ENCODE measurements around the gene UVRAG.

UVRAG gene

DNA sequence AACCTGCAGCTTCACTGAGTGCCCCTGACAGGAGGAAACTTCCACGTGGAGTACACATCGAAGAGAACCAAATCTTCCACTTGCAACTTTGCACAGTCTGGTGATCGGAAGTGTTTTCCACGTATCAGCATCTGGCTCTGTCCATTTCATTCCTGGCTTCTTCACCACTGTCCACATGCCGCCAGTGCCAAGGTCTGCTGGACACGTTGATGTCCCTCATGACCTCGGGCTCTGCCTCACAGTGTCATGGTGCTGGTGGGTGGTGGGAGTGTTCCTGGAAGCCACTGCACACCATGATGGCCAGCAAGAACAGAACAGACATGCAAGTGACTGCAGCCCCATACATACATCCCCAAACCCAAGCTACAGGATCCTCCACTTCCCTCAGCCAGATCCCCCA is 342.9 kb downstream of the UVRAG start:
- DNase-seq = no peak

DNA sequence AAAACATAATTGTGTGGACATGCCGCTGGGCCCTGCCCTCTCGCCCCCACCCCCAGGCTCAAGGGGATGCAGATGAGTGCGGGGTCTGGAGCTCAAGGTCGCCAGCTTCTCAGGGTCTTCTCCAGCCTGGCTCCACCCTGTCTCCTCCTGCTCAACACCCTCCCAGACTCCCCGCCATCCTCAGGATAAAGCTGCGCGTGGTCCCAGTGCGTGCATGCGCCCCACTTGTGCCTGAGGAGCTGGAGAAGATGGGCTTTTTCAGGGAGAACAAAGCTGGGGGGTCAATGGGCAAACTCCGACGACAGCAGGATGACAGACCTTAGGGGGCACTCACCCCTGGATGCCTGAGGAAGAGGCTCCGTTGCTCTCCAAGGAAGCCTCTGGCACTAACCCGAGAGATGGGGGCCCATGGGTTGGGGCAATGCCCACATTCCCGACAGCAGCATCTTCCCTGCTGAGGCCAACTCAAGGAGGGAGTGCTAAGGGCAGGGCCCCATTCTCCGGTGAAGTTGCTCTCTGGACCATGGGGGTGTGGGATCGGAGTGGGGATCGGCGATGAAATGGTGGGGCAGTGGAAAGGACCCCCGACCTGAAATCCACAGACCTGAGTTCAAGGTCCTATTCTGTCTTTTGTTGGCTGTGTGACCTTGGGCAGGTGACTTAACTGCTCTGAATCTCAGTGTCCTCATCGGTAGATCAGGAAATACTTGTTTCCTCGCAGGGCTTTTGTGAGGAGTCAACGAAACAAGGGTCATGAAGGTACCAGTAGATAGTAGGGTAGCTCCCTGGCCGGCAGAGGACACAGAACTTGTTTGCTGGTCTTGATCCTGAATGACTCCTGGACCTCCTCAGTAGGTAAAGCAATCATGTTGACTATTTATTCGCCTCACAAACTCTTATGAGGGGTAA is 343.6 kb downstream of the UVRAG start:
- no peak for DNase-seq

DNA sequence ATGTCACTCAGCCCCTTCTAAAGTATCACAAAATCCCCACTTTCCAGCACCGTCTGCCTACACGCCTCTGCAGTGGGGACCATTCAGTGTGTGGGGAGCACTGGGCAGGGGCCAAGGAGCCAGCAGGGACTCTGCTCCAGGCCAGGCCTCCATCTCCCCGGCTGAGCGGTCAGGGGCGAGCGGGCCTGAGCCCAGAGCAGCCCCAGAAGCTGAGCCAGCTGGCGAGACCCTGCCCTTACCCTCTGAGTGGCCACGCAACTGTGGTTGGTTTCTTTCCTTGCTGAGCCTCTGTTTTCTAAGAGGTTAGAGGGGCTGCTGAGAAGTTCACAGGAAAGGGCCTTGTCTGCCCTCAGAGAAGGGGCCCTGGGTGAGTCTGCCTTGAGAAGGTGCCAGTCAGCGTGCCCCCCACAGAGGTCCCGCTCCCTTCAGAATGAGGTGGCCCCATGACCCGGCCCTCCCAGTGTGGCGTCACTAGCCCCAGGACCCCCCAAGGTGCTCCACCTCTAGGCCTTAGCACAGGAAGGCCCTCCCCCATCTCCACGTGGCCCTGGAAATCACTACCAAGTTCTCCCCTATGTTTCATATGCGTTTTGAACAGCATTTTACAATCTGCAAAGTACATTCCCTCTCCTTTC is 344.4 kb downstream of the UVRAG start:
- DNase-seq = no peak

DNA sequence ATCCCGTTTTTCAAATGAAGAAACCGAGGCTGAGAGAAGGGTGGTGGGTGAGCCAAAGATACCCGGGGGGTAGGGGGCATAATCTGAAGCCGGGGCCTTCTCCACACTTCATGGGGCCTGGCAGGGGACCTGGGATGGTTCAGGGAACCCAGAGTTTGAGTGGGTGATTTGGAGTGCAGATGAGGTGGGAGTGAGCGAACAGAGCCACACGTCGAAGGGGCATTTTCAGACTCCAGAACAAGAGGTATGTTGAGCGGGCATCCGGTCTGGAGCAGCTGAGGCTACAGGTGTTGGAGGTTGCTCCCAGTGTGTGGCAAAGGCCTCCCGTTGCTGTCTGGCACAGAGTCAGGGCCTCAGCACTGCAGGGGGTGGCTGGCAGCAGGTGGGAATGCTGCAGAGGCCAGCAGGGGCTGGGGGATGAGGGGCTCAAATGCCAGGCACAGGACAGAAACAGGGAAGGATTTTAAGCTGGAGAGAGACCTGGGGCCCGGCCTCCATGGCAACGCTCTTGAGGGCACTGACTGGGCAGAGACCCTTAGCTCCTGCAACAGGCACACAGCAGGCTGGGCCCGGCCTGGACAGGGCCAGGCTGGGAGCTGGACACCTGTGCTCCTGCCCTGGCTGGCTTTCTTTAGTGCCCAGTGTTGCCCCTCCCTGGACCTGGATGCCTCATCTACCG is 345.1 kb downstream of the UVRAG start:
- no peak for DNase-seq

DNA sequence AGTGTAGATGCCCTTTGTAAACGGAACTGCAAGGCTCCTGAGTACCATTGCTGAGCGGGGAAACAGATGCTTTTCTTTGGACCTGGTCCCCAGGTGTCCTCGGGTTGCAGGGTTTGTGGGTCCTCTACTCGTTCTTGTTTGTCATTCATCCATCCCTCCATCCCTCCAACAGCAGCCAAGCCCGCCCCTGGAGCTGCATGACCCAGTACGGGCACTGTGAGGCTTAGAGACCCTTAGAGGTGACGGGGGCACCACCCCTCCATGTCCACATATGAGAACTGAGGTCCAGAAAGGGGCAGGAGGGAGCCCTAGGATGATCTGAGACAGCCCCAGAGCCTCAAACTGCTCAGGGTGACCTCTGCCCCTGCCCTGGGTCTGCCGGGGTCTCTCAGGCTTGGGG is 345.8 kb downstream of the UVRAG start:
- DNase-seq = no peak

DNA sequence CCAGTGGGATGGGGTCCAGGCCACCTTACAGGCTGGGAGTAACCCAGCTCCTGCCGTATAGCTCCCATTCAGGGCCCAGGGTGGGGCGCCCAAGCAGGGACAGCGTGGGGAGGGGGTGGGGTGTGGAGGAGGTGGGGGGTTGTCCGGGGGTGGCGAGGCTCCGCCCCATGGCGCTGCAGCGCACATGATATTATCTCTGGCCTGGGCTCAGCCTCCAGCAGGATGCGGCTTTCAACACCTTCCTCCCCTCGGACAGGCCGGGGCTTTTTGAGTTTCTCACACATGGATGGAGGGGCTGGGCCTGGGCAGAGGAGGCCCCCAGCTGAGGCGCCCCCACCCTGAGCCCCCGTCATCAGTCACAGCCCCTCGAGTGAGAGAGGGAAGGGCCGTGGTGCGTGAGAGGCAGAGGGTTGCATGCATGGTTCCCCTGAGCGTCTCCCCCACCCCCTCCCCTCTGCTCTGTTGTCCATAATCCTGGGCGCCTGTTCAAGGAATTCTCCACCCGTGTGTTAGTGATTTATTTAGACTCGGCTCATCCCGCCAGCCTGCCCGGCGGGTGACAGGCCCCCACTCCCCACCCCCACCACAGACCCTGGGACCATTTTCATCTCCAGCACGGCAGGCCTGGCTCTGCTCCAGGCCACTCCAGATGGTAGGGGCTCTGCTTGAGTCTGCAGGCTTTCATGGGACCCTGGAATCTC is 346.4 kb downstream of the UVRAG start:
- no peak for DNase-seq

DNA sequence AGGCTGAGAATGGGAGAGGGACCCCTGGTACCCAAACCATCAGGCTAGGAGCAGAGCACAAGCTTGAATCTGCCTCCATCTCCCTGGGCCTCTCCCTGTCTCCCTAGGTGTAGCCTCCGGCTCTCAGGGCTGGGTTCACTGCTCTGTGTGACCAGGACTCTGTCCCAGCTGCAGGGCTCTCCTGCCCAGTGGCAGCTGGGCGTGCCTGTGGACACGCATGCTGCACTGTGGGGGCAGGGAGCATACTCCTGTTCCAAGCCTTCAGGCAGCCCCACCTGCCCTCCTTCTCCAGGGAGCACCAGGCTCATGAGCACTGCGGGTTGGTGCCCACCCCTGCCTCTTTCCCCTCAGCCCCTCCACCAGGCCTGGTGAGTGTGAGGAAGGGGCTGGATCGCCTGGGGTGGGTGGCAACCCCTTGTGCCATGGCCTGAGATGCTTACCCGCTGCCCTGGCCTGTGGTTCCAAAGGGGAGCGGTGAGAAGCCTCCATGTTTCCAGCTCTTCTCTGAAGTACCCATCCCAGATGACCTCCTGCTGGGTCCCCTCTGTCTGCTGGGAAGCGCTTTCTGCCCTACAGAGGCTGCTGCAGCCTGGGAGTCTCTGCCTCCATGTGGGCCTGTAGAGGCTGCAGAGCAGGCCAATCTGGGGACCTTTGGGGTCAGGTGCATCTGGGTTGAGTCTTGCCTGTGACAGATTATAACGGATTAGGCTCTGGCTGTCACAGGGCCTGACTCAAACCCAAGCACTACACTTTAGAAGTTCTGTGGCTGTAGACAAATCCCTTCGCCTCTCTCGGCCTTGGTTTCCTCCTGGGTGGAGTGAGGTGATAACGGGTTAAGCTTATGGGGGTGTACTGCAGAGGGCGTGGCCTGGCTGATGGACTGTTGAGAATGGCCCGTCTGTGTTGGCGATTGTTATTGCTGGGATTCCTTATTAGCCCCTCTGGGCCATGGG is 347.6 kb downstream of the UVRAG start:
- DNase-seq = no peak

DNA sequence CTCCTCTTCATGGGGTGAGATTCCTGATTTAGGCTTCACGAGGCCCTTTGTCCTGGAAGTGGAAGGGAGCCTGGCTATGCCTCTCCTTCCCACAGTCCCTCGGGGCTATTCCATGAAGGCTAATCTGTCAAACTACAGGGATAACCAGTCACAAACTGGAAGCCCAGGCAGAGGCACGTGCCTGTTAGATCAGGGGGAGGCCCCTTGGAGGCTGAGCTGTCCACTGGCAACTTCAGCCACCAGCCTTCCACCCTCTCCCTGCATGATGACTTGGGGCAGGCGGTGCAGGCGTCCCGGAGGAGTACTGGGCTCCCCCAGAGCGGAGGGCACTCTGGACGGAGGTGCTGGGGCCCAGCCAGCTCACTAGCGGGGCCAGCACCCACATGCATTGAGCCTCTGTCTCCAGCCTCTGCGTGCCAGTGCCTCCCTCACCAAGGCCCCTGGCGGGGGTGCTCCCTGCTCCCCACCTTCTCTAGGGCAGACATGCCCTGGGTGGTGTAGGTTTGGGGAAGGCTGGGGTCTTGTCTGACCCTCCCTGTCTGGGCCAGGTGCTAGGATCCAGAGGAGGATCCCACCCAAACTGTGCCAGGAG is 348.4 kb downstream of the UVRAG start:
- DNase-seq = no peak

DNA sequence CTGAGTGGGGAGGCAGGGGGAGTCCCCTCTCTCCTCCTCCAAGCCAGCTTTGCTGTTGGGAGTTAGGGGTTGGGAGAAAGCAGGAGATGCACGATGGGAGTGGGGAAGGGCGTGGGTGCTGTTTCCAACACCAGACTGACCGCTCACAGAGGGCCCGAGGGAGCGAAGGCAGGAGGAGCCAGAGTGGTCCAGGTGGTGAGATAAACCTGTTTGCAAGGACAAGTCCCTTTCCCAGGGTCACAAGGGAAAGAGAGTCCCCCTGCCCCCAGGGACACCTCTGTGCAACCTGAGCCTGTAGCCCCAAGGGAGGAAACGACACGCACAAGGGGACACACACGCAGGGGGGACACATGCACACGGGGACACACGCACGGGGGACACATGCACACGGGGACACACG is 349.1 kb downstream of the UVRAG start:
- DNase-seq = no peak

DNA sequence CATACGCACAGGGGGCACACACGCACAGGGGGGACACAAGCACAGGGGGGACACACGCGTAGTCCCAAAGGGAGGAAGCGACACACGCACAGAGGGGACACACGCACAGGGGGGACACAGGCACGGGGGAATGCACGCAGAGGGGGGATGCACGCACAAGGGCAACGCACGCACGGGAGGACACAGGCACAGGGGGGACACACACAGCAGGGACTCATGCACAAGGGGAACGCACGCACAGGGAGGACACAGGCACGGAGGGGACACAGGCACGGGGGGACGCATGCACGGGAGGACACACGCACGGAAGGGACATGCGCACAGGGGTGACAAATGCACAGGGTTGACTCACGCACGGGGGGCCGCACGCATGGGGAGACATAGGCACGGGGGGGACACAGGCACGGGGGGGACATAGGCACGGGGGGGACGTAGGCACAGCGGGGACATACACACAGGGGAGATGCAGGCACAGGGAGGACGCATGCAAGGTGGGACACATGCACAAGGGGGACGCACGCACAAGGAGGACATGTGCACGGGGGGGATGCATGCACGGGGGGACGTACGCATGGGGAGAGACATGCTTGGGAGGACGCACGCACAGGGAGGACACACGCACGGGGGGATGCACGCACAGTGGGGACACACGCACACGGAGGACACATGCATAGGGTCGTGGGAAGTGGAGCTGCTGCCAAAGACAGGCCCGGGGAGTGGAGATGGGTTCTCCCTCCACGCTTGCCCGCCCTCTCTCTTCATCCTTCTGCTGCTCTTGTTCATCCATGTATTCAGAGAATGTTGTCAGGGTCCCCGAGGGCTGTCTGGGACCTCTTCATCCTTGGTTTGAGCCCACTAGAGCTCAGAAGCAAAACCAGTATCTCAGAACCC is 350.1 kb downstream of the UVRAG start:
- DNase-seq = no peak

DNA sequence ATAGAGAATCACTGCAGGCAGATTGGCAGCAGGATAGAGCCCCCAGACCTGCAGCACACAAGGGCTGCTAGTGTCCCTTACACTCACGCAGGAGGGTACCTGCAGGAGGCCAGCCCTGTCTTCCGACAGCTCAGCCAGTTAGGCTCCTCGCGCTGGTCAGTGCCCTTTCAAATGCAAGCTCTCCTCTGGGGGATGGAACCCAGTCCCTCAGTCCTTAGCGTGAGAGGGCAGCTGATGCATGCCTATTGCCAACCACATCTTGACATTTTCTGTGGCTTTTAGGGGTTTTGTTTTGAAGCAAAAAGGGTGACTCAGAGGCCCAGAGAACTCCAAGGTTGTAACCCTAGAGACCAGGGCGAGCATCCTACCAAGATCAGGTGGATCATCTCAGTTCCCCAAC is 351.3 kb downstream of the UVRAG start:
- DNase-seq = no peak

DNA sequence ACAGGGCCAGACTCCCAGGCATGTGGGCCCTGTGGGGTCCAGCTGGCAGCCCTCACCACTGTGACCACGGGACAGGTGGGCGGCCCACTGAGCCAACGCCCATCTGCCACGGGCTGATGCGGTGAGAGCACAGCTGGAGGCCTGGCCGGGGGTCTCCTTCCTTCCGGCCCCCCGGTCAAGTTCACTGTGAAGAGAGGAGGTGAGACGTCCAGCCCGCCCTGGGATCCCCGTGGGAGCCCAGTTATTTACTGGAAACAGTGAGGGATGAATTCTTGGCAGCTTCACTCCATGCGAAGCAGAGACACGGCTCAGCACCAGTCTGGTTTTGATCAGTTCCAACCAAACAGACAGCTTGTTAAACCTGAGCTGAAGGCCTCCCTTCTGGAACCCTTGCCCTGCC is 352.6 kb downstream of the UVRAG start:
- DNase-seq = no peak

DNA sequence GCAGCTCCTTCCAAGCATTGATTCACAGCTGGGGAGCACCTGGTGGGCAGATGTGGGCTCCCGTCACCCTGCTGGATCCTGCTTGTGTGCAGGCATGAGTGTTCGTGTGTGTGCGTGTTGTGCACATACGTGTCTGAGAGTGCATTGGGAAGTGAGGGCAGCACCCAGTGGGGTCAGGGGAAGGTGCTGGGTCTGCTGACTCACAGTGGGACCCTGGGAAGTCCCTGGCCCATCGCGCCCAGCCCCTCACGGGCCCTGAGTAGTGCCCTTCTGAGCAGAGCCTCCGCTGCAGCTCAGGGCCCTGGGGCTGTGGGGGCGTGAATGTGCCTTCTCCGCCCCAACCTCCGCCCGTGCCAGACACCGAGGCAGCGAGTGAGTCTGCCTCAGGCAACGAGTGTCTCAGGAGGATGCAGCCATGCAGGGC is 354.5 kb downstream of the UVRAG start:
- no peak for DNase-seq

DNA sequence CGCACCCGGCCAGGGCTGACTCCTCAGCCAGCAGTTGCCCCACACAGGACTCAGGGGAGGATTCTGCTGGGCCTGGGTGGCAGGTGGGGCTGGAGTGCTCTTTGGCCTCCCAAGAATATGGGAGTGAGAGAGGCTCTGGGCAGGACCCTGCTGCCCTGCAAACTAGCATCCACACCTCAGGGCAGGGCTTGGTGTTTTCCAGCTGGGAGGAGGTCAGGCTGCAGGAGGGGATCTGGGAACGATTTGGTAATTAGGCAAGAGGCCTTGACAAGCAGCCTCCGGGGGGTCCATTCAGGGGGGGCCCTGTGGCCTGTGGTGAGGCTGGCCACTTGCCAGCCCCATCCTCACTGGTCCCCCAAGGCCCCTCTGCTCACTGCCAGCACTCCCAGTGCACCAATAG is 355.5 kb downstream of the UVRAG start:
- DNase-seq = no peak

DNA sequence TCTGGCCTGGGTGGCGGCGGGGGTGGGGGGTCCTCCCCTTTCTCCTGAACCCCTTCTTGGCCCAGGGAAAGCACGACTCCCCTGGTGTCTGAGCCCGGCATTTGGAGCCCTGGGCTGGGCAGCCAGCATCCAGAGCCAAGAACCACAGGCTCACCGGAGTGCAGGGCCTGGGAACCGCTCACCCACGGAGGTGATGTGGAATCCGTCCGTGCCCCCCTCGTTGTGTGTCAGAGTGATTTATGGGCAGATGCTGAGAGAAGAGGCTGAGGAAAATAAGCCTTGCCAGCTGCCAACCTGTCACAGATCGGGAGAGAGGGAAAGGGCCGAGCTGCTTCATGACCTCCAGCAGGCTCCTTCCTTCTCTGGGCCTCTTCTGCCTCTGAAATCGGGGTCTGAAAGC is 357.6 kb downstream of the UVRAG start:
- DNase-seq = no peak

DNA sequence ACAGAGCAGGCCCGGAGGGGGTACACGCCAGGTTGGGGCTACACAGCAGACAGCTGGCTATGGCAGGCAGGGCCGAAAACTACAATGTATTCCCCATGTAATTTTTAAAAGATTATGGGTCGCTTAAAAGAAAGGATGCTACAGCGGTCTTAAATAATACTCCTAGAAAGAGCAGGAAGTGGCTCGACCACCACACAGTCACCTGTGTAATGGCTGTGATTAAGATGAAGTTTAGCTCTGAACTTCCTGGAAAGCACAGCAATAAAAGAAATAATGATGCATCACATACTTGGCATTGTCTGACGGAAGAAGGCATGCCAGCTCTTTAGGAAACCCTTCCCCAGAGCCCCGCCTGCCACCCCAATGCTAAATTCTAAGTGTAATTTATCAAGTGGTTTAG is 358.7 kb downstream of the UVRAG start:
- DNase-seq = no peak

DNA sequence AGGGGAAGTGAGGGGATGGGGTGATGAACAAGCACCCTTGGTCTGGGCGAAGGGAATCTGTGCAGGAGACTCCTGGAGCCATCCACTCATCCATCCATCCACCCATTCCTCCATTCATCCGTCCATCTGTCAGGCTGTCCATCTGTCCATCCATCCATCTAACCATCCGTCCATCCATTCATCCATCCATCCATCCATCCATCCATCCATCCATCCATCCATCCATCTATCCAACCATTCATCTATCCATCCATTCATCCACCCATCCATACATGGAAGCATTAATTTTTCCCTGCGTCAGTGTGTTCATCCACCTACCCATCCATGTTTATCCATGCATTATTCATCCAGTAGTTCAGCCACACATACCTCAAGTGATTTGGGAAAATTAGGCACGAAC is 359.3 kb downstream of the UVRAG start:
- no peak for DNase-seq

DNA sequence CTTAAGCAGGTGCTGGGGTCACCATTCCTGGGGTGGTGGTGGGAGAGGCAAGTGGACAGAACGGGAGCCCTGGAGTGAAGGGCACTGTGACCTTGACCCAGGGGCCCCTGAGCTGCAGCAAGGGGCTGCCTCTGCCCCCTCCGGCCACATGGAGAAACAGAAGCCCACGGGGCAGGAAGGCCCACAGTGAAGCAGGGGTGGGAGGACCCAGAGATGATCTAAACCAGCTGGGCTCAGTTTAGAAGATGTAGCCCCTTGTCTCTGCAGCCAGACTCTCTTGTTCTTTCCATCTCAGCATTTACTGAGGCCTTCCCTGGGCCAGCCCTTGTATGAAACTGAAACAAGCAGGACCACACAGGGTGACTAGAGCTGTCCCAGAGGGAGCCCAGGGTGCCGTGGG is 360.8 kb downstream of the UVRAG start:
- no peak for DNase-seq

DNA sequence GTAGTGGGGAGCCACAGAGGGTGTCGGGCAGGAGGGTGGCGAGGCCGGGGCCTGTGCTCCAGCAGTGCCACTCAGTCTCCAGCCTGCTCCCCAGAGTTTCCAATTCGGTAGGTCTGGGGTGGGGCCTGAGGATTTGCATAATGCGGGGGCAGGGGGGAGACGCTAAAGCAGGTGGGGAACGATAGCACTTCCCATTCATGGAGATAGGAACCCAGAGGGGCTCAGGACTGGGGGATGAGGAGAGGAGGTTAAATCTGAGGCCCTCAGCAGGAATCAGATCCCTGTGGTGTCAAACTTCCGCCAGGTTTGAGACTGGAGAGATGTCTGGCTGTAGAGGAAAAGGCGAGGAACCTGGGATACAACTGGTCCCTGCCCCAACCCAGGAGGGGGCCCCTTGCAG is 361.5 kb downstream of the UVRAG start:
- DNase-seq = no peak

DNA sequence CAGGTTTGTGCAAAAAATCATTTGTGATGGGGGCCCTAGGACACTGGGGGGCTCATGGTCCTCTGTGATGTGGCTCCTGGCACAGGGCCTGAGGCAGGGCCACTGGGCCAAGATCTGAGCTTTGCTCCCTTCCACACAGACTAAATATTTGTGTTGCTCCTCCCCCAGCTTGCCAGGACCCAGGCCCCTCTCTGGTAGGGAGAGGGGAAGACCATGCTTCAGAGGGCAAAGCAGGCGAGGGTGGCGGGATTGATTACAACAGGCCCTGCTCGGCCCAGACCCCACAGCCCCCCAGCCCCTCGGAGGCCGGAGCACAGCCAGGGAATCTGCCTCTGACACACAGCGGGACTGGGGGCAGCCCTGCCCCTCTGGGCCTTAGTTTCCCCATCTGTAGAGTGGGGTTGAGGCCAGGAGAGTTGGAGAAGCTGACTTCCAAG is 362.3 kb downstream of the UVRAG start:
- DNase-seq = no peak

DNA sequence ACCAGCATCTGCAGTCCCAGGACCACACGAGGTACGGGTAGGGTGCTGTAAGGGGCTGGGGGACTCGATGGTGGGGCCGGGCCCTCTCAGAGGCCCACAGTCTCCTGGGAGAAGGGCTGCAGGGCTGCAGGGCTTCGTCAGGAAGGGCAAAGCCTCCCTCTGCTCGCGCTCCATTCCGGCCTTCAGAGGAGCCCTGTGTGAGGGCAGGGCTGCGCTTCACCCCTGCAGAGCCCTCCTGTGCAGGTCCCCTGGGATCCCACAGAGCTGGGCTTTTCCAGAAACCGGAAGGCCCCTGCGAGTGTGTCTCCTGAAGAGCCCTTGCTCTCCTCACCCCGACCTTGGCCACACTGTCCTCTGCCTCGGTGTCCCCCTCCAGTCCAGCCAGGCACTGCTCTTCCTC is 364.1 kb downstream of the UVRAG start:
- no peak for DNase-seq

Measured in activated CD4-positive, alpha-beta T cell treated with anti-CD3 and anti-CD28 coated beads, Interleukin-2, amount 50 U/mL, for 4 hours (primary cell).